Nephron (organoid): Measurements from ENCODE around the gene ATP6V1G2.

Experiments used
- H3K27ac Mint-ChIP-seq, 3 experiments: 2 replicates each; pipeline ENCODE4 v1.8.0; 2020; ENCODE audit warnings: mixed read lengths in 3 of 3, mild to moderate bottlenecking in 2 of 3, moderate library complexity in 1 of 3
- H3K27me3 Mint-ChIP-seq: 2 replicates; pipeline ENCODE4 v1.8.0; 2021; ENCODE audit warnings: low read depth, mild to moderate bottlenecking, moderate library complexity, mixed read lengths
- H3K36me3 Mint-ChIP-seq: 2 replicates; pipeline ENCODE4 v1.8.0; 2020; ENCODE audit warnings: low read depth, mixed read lengths
- H3K4me1 Mint-ChIP-seq: 2 replicates; pipeline ENCODE4 v1.8.0; 2020; ENCODE audit warnings: mixed read lengths
- H3K4me3 Mint-ChIP-seq, 3 experiments: 2 replicates each; pipeline ENCODE4 v1.8.0; 2020; ENCODE audit warnings: mild to moderate bottlenecking in 3 of 3, mixed read lengths in 3 of 3, moderate library complexity in 2 of 3
- H3K9me3 Mint-ChIP-seq: 2 replicates; pipeline ENCODE4 v1.8.0; 2020; ENCODE audit warnings: mixed read lengths
- CTCF ChIP-seq, 3 experiments: fragments of 200-600 bp; sonication (generic); IDR thresholded peaks; one replicate each; pipeline ENCODE4 v1.5.0; 2021; ENCODE audit warnings: antibody characterized with exemption in 3 of 3; ENCODE audit not compliant: unreplicated experiment in 3 of 3

Gene ATP6V1G2

GRCh38 chr6:31541059-31541657 lies 5.2 kb downstream of the ATP6V1G2 start:
- no peak for TF ChIP-seq CTCF (IDR thresholded peaks at IDR 0.05; ENCODE audit: unreplicated experiment in 3 of 3)
- Mint-ChIP-seq H3K9me3 (no peaks in the 10 kb centered on the region), H3K4me1 (peaks cover 53% of the 10 kb centered on the region), H3K27ac (peak overlapping the region; percentile 99), H3K27me3 (no peaks in the 10 kb centered on the region), H3K36me3 (peaks cover 45% of the 10 kb centered on the region), H3K4me3 (peak overlapping the region; percentile 96 to 99 (median 99))

- Mint-ChIP-seq H3K27ac (peak overlapping the region; percentile 99), H3K4me1 (peaks cover 50% of the 10 kb centered on the region), H3K27me3 (no peaks in the 10 kb centered on the region), H3K36me3 (peaks cover 51% of the 10 kb centered on the region), H3K4me3 (peak overlapping the region; percentile 96 to 99 (median 99)), H3K9me3 (no peaks in the 10 kb centered on the region)
- TF ChIP-seq CTCF (IDR thresholded peaks at IDR 0.05; ENCODE audit: unreplicated experiment in 3 of 3) = no peak
Measured at GRCh38 chr6:31540640-31541039, 5.8 kb downstream of the ATP6V1G2 start.

GRCh38 chr6:31538805-31539400 lies 7.5 kb downstream of the ATP6V1G2 start:
- no peaks in the 10 kb centered on the region for H3K9me3 Mint-ChIP-seq
- H3K27me3 Mint-ChIP-seq = no peaks in the 10 kb centered on the region
- TF ChIP-seq CTCF (IDR thresholded peaks at IDR 0.05; ENCODE audit: unreplicated experiment in 3 of 3) = no peak
- H3K36me3 Mint-ChIP-seq = peaks cover 66% of the 10 kb centered on the region
- peak overlapping the region; percentile 96 to 99 (median 99) for H3K4me3 Mint-ChIP-seq
- H3K4me1 Mint-ChIP-seq = peaks cover 40% of the 10 kb centered on the region
- peak overlapping the region; percentile 29 to 99 (median 46) for H3K27ac Mint-ChIP-seq

GRCh38 chr6:31535538-31536324 lies 10.7 kb downstream of the ATP6V1G2 start:
- Mint-ChIP-seq H3K4me3 (peak overlapping the region in 1 of 3 experiments; percentile 6), H3K9me3 (no peaks in the 10 kb centered on the region), H3K27me3 (no peaks in the 10 kb centered on the region), H3K4me1 (peaks cover 41% of the 10 kb centered on the region), H3K27ac (no peak overlapping the region), H3K36me3 (peaks cover 89% of the 10 kb centered on the region)
- TF ChIP-seq CTCF (IDR thresholded peaks at IDR 0.05; ENCODE audit: unreplicated experiment in 3 of 3) = no peak

GRCh38 chr6:31534521-31535040 lies 11.8 kb downstream of the ATP6V1G2 start:
- Mint-ChIP-seq H3K4me3 (no peak overlapping the region), H3K9me3 (no peaks in the 10 kb centered on the region), H3K4me1 (peaks cover 31% of the 10 kb centered on the region), H3K27me3 (no peaks in the 10 kb centered on the region), H3K27ac (no peak overlapping the region), H3K36me3 (peaks cover 90% of the 10 kb centered on the region)
- TF ChIP-seq CTCF (IDR thresholded peaks at IDR 0.05; ENCODE audit: unreplicated experiment in 3 of 3) = no peak
